ENCODE data around the gene SPINK5.

SPINK5 gene

GRCh38 chr5:148179234-148179824 is 115.5 kb downstream of the SPINK5 start:
- DNase-seq = peak; percentile 75

- no peak for DNase-seq
Observed at GRCh38 chr5:148186248-148187003, 122.6 kb downstream of the SPINK5 start.

All from eye (tissue), 1 donor.